ENCODE measurements around the gene KMT2C.

- TF ChIP-seq EZH2phosphoT487 (IDR thresholded peaks at IDR 0.05; ENCODE audit: low read depth), result no peak
- TF ChIP-seq CTCF (IDR thresholded peaks at IDR 0.05; ENCODE audit: low read depth, low read length), result no peak
Observed at GRCh38 chr7:152140067-152140466, 295.7 kb downstream of the KMT2C start.

Measured in OCI-LY3 (cell line).